ENCODE measurements around the gene DIP2A.
A peak's percentile ranks its signal among the peaks of the same experiment; 100 is the strongest.
"Not testable (repeated sequence)": the region's sequence is repeated elsewhere in the genome, so short reads cannot be mapped to it uniquely, and the experiment has no call there.

The DIP2A gene

GRCh38 chr21:46448108-46448507 lies 10.6 kb upstream of the DIP2A start:
- no peak for DNase-seq (ENCODE audit: low read depth, low spot score)
- no peak overlapping the region for H3K9ac ChIP-seq (ENCODE audit: insufficient read length)
- H3K36me3 ChIP-seq (ENCODE audit: insufficient read depth, low read length), result peaks cover 23% of the 10 kb centered on the region
- TF ChIP-seq FOXP2 (optimal IDR thresholded peaks at IDR 0.05; ENCODE audit: control extremely low read depth, extremely low read length, insufficient read depth) (no peak), POLR2AphosphoS5 (IDR thresholded peaks at IDR 0.05; ENCODE audit: borderline replicate concordance, low read depth, low read length) (no peak), EZH2 (IDR thresholded peaks at IDR 0.05) (no peak)
- H3K4me3 ChIP-seq, result no peak overlapping the region
- 0 out of 2 replicates have a peak, but pooled peaks cover 3% of the 10 kb centered on the region for H3K9me3 ChIP-seq (ENCODE audit: low read depth, low read length)
- H3K27ac ChIP-seq, result no peak overlapping the region

DNA sequence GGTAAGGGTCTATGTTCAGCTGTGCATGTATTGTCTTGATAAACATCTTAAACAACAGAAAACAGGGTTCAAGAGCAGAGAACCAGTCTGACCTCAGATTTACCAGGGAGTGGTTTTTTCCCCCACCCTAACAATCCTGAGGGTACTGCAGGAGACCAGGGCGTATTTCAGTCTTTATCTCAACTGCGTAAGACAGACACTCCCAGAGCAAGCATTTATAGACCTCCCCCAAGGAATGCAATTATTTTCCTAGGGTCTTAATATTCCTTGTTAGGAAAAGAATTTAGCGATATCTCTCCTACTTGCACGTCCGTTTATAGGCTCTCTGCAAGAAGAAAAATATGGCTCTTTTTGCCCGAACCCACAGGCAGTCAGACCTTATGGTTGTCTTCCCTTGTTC lies 9.8 kb upstream of the DIP2A start:
- H3K27ac ChIP-seq; H3K4me3 ChIP-seq; DNase-seq (ENCODE audit: low read depth, low spot score); H3K9ac ChIP-seq (ENCODE audit: insufficient read length); H3K9me3 ChIP-seq (ENCODE audit: low read depth, low read length): not testable (repeated sequence)
- H3K36me3 ChIP-seq (ENCODE audit: insufficient read depth, low read length), result peaks cover 19% of the 10 kb centered on the region

- Histone ChIP-seq H3K9ac (ENCODE audit: insufficient read length) (no peak overlapping the region), H3K36me3 (ENCODE audit: insufficient read depth, low read length) (no peaks in the 10 kb centered on the region)
Observed at GRCh38 chr21:46452710-46453109, 6.0 kb upstream of the DIP2A start.

DNA sequence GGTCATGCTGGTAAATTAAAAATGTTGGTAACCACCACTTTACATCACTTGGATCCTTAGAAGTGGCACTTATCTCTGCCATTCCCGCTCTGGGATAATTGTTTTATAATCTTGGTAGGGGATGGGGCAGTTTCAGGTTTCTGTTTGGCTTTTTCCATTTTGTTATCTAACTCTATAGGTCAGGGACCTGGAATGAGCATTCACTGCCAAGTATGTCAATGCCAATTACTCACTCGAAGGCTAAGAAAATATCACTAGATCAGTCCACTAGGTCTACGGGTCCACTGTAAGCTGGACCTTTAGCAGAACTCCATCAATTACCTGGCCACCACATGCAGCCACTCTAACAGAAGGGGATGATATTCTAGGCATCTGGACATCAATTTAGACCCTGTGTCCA lies 4.5 kb upstream of the DIP2A start:
- no peak for DNase-seq (ENCODE audit: low read depth, low spot score)
- Histone ChIP-seq H3K36me3 (ENCODE audit: insufficient read depth, low read length) (no peaks in the 10 kb centered on the region), H3K27ac (no peak overlapping the region), H3K4me3 (no peak overlapping the region), H3K9me3 (ENCODE audit: low read depth, low read length) (no peaks in the 10 kb centered on the region), H3K9ac (ENCODE audit: insufficient read length) (no peak overlapping the region)
- TF ChIP-seq EZH2 (IDR thresholded peaks at IDR 0.05) (no peak), POLR2AphosphoS5 (IDR thresholded peaks at IDR 0.05; ENCODE audit: borderline replicate concordance, low read depth, low read length) (no peak), FOXP2 (optimal IDR thresholded peaks at IDR 0.05; ENCODE audit: control extremely low read depth, extremely low read length, insufficient read depth) (no peak)

More at GRCh38 chr21:46452710-46453109, 6.0 kb upstream of the DIP2A start:
- 0 out of 2 replicates have a peak, but pooled peaks cover 3% of the 10 kb centered on the region for H3K9me3 ChIP-seq (ENCODE audit: low read depth, low read length)
- no peak for TF ChIP-seq POLR2AphosphoS5 (IDR thresholded peaks at IDR 0.05; ENCODE audit: borderline replicate concordance, low read depth, low read length)
- no peak for TF ChIP-seq EZH2 (IDR thresholded peaks at IDR 0.05)
- no peak for TF ChIP-seq FOXP2 (optimal IDR thresholded peaks at IDR 0.05; ENCODE audit: control extremely low read depth, extremely low read length, insufficient read depth)
- no peak for DNase-seq (ENCODE audit: low read depth, low spot score)
- H3K27ac ChIP-seq, result no peak overlapping the region
- no peak overlapping the region for H3K4me3 ChIP-seq

DNA sequence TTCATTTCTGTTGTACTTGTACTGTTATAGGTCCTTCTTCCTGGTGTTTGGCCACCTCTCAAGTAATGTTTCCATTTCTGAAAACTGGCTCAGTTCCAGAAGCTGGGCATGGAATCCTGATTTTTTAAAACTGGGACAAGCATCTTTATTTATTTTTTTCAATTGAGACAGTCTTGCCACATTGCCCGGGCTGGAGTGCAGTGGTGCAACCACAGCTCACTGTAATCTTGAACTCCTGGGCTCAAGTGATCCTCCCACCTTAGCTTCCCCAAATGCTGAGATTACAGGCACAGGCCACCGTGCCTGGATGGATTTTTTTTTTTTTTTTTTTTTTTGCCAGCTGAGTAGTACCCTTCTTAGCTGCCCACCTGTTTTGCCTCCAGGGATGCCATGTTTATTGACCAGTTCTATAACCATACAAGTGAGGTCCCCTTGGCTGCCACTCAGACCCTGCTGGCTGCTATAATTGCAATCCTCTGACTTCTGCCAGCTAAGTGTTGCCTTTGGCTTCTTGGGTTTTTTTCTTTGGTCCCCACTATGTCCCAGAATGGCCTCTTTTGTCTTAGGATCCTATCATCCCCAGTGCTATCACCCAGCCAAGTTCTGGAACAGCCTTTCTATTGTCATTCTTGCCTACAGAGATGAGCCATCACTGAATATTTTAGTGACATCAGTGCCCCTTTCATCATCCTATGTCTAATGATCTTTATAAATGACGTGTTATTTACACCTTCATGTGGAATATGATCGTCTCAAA lies 3.9 kb upstream of the DIP2A start:
- TF ChIP-seq FOXP2 (optimal IDR thresholded peaks at IDR 0.05; ENCODE audit: control extremely low read depth, extremely low read length, insufficient read depth), result no peak
- TF ChIP-seq POLR2AphosphoS5 (IDR thresholded peaks at IDR 0.05; ENCODE audit: borderline replicate concordance, low read depth, low read length), result no peak
- TF ChIP-seq EZH2 (IDR thresholded peaks at IDR 0.05), result no peak
- Histone ChIP-seq H3K27ac (no peak overlapping the region), H3K9ac (ENCODE audit: insufficient read length) (no peak overlapping the region), H3K36me3 (ENCODE audit: insufficient read depth, low read length) (no peaks in the 10 kb centered on the region), H3K9me3 (ENCODE audit: low read depth, low read length) (no peaks in the 10 kb centered on the region), H3K4me3 (no peak overlapping the region)
- no peak for DNase-seq (ENCODE audit: low read depth, low spot score)

DNA sequence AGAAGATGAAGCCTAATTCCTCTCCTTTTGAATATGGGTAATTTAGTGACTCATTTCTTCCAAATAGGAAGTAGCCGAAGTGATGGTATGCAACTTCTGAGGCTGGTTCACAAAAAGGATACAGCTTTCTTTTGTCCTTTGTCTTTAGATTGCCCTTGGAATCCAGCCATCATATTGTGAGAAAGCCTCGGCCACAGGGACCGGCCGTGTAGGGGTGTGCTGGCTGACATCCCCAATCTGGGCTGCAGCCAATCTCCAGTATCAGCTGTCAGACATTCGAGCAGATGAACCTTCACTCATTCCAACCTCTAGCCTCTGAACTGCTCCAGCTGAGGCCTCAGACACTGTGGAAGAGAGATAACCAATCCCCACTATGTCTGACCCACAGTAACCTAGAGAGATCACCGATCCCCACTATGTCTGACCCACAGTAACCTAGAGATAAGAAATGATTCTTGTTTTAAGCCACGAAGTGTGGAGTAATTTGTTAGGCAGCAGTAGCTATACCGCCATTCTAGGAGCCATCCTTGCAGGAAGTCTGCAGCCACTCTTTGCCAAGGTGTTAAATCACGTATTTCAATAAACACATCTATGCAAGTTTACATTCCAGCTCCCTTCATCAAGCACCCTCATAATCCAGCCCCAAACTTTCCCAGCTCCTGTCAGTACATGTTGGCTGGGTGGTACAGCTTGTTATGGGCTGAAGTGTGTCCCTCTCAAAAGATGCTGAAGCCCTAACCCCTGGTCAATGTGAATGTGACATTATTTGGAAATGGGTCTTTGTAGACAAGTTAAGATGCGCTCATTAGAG lies 2.9 kb upstream of the DIP2A start:
- DNase-seq (ENCODE audit: low read depth, low spot score), result no peak
- H3K9me3 ChIP-seq (ENCODE audit: low read depth, low read length), result no peaks in the 10 kb centered on the region
- H3K9ac ChIP-seq (ENCODE audit: insufficient read length), result no peak overlapping the region
- no peaks in the 10 kb centered on the region for H3K36me3 ChIP-seq (ENCODE audit: insufficient read depth, low read length)
- no peak overlapping the region for H3K27ac ChIP-seq
- no peak overlapping the region for H3K4me3 ChIP-seq
- TF ChIP-seq POLR2AphosphoS5 (IDR thresholded peaks at IDR 0.05; ENCODE audit: borderline replicate concordance, low read depth, low read length) (no peak; the same call in 1 of the 2 replicates), EZH2 (IDR thresholded peaks at IDR 0.05) (no peak), FOXP2 (optimal IDR thresholded peaks at IDR 0.05; ENCODE audit: control extremely low read depth, extremely low read length, insufficient read depth) (no peak)

DNA sequence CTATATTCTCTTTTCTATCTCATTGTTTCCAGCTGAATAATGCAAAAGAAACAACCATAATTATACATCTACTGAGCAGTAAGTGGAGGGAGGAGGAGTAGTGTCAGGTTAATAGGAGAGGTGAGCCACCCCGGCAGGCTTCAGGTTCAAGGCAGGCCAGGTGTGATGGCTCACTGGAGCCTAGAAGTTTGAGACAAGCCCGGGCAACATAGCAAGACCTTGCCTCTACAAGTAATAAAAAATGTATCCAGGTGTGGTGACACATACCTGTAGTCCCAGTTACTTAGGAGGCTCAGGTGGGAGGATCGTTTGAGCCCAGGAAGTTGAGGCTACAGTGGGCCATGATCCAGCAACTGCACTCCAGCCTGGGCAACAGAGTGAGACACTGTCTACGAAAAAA lies 1.9 kb upstream of the DIP2A start:
- TF ChIP-seq FOXP2 (optimal IDR thresholded peaks at IDR 0.05; ENCODE audit: control extremely low read depth, extremely low read length, insufficient read depth), result no peak
- TF ChIP-seq POLR2AphosphoS5 (IDR thresholded peaks at IDR 0.05; ENCODE audit: borderline replicate concordance, low read depth, low read length), result no peak
- no peak for TF ChIP-seq EZH2 (IDR thresholded peaks at IDR 0.05)
- no peaks in the 10 kb centered on the region for H3K9me3 ChIP-seq (ENCODE audit: low read depth, low read length)
- no peak overlapping the region for H3K27ac ChIP-seq
- no peak overlapping the region for H3K9ac ChIP-seq (ENCODE audit: insufficient read length)
- no peaks in the 10 kb centered on the region for H3K36me3 ChIP-seq (ENCODE audit: insufficient read depth, low read length)
- H3K4me3 ChIP-seq, result no peak overlapping the region
- DNase-seq (ENCODE audit: low read depth, low spot score), result no peak

GRCh38 chr21:46457801-46458314 lies 833 bp upstream of the DIP2A start:
- H3K9me3 ChIP-seq (ENCODE audit: low read depth, low read length), result no peaks in the 10 kb centered on the region
- TF ChIP-seq FOXP2 (optimal IDR thresholded peaks at IDR 0.05; ENCODE audit: control extremely low read depth, extremely low read length, insufficient read depth) (no peak), EZH2 (IDR thresholded peaks at IDR 0.05) (no peak), POLR2AphosphoS5 (IDR thresholded peaks at IDR 0.05; ENCODE audit: borderline replicate concordance, low read depth, low read length) (no peak)
- DNase-seq (ENCODE audit: low read depth, low spot score), result no peak
- H3K9ac ChIP-seq (ENCODE audit: insufficient read length), result peak overlapping the region; percentile 97
- H3K36me3 ChIP-seq (ENCODE audit: insufficient read depth, low read length), result no peaks in the 10 kb centered on the region
- H3K27ac ChIP-seq, result peak overlapping the region; percentile 75; the same call in 1 of the 2 replicates
- H3K4me3 ChIP-seq, result peak overlapping the region; percentile 91
